Right lobe of liver (tissue), 4 donors: ENCODE results near the gene ADGRD1.

Experiments
- POLR2A ChIP-seq: fragments of 450-650 bp; IDR thresholded peaks from one replicate; pipeline ENCODE4 v1.6.1; 2017; ENCODE audit warnings: antibody characterized with exemption, mild to moderate bottlenecking
- TF ChIP-seq, protein P1 (sequence below), 4 donors: fragments of 200-600 bp in 3 of 4; fragments of 450-650 bp in 1 of 4; IDR thresholded peaks; one replicate each; pipeline versions ENCODE4 v1.5.1 to v1.8.0; 2016 to 2022; ENCODE audit warnings: antibody characterized with exemption in 4 of 4, mild to moderate bottlenecking in 2 of 4
- donor health status: DM: no; HTN: no; CAD: no.
- donor health status: DM: no; HTN: no; CAD: no.
- donor health status: DM: no; HTN: yes; CAD: no.

DNA sequence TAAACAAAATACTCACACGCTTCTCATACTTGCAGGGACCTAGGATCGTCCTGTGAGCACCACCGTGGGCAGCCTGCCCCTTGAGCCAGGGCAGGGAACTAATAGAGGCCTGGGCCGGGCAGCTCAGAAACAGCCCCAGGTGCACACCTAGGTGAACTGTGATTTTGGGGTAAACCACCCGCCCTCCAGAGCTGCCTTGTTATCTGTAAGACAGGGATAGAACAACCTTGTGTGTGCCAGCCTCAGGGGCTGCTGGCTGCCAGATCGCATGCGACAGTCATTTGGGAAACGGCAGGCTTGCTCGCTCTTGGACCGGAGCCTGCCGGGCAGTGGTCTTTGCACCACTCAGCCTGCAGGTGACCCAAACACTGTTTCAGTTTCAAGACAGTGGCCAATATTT is 86.8 kb downstream of the ADGRD1 start:
- TF ChIP-seq, protein P1, sequence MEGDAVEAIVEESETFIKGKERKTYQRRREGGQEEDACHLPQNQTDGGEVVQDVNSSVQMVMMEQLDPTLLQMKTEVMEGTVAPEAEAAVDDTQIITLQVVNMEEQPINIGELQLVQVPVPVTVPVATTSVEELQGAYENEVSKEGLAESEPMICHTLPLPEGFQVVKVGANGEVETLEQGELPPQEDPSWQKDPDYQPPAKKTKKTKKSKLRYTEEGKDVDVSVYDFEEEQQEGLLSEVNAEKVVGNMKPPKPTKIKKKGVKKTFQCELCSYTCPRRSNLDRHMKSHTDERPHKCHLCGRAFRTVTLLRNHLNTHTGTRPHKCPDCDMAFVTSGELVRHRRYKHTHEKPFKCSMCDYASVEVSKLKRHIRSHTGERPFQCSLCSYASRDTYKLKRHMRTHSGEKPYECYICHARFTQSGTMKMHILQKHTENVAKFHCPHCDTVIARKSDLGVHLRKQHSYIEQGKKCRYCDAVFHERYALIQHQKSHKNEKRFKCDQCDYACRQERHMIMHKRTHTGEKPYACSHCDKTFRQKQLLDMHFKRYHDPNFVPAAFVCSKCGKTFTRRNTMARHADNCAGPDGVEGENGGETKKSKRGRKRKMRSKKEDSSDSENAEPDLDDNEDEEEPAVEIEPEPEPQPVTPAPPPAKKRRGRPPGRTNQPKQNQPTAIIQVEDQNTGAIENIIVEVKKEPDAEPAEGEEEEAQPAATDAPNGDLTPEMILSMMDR (IDR thresholded peaks at IDR 0.05), result no peak
- no peak for TF ChIP-seq POLR2A
